Epidermal melanocyte (primary cell): Measurements from ENCODE around the gene SAMD13.

Experiments used
- DNase-seq: peaks from one replicate; pipeline ENCODE4 v3.0.0; 2011; ENCODE audit warnings: low spot score; ENCODE audit not compliant: insufficient read length

The SAMD13 gene

GRCh38 chr1:84370831-84371394 is 69.4 kb downstream of the SAMD13 start:
- no peak for DNase-seq

- no peak for DNase-seq
Measured at GRCh38 chr1:84373436-84374141, 72.1 kb downstream of the SAMD13 start.

GRCh38 chr1:84374991-84375696 is 73.6 kb downstream of the SAMD13 start:
- DNase-seq, result no peak

GRCh38 chr1:84376000-84376910 is 74.7 kb downstream of the SAMD13 start:
- no peak for DNase-seq

- DNase-seq, result no peak
Measured at GRCh38 chr1:84377480-84378095, 76.1 kb downstream of the SAMD13 start.

- DNase-seq, result no peak
Measured at GRCh38 chr1:84379138-84379916, 77.8 kb downstream of the SAMD13 start.

- no peak for DNase-seq
Measured at GRCh38 chr1:84379917-84380180, 78.3 kb downstream of the SAMD13 start.

- no peak for DNase-seq
Measured at GRCh38 chr1:84382127-84382526, 80.6 kb downstream of the SAMD13 start.

- no peak for DNase-seq
Measured at GRCh38 chr1:84385347-84385746, 83.8 kb downstream of the SAMD13 start.

GRCh38 chr1:84386716-84387479 is 85.4 kb downstream of the SAMD13 start:
- DNase-seq, result no peak

GRCh38 chr1:84387480-84388163 is 86.1 kb downstream of the SAMD13 start:
- no peak for DNase-seq

GRCh38 chr1:84390226-84390625 is 88.7 kb downstream of the SAMD13 start:
- DNase-seq, result no peak

- DNase-seq, result no peak
Measured at GRCh38 chr1:84398175-84399155, 97.0 kb downstream of the SAMD13 start, which contains the start of gene DNASE2B. TSS of gene DNASE2B (plus strand) at chr1:84398484. CDS start at chr1:84398565, 81 bp downstream.
